Fibroblast of skin of left quadriceps (primary cell): Measurements from ENCODE around the gene JDP2.
"Not testable (repeated sequence)": the region's sequence is repeated elsewhere in the genome, so short reads cannot be mapped to it uniquely, and the experiment has no call there.

Experiments used
- DNase-seq, 2 experiments: peaks; one replicate each; pipeline ENCODE4 v3.0.0-alpha.2; 2013; ENCODE audit warnings: low read depth in 2 of 2

Gene JDP2, protein sequence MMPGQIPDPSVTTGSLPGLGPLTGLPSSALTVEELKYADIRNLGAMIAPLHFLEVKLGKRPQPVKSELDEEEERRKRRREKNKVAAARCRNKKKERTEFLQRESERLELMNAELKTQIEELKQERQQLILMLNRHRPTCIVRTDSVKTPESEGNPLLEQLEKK

DNA sequence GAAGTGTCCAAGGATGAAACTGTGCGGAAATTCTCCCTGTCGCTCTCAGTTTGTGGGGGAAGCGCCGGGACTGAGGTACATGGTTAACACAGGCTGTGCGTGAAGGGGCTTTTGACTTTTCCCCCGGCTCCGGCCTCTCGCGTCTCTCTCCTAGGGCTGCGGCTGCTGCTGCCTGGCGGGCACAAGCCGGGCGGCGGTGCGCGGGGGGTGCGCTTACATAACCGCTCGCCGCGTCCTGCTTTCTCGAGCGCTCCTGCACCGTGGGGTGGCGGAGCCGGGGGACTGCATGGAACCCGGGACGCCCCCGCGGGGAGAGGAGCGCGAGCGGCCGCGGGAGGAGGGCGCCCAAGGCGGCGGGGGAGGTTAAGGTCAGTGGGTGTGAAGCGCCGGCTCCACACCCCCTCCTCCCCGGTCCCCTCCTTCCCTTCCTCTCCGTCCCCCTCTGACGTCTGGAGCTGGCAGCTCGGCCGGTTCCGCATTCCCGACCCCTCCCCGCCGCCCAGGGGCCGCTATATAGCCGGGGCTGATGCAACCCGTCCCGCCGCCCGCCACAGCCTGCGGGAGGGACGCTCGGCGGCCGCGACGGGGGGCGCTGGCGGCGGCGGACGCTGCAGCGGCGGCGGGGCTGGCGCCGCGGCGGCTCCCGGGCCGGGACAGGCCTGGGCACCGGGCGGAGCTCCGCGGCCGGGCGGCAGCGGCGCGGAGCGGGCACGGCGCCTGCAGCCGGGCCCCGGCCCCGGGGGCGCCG is at the start of gene JDP2:
TSS of gene JDP2 (plus strand) at position 541 of the 748 bp plus-strand sequence. CDS start 9,899 bp downstream, outside the sequence.
- DNase-seq = peak; percentile 80 to 81

DNA sequence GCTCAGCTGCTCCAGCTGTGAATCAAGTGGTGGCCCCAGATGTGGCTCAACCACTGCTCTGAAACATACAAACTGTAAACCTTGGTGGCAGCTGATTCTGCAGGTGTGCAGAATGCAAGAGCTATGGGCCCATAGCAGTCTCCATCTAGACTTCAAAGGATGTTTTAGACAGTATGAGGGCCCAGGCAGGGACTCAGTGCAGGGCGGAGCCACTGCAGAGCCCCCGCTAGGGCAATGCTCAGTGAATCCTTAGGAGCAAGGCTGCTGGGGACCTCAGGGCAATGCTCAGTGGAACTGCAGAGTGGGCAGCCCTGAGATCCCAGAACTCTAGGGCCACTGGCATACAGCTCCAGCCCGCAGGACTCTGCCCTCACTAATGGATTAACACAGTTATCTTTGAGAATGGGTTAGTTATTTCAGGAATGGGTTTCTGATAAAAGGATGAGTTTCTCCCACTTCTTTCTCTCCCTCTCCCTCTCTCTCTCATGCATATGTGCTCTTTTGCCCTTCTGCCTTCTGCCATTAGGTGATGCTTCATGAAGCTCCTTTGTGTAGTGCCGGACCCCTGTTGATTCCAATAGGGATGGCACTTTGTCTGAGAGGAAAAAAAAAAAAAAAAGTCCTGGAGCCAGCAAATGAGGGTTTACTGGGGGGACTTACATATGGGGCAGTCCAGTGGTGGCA is 48.4 kb upstream of the JDP2 start:
- DNase-seq = no peak

DNA sequence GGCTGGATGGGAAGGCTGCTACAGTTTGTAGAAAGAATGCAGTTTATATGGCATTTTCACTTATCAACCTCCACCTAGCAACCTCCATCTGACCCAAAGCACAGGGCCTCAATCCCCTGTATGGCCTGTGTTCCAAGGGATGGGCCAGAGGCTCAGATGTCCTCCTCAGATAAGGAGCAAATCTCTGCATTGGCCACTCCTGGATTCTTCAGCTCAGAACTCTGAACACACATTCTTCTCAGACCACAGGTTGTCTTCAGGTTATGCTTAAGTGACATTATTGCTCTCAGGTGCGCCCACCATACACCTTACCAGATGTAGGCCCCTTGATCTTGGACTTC is 47.9 kb upstream of the JDP2 start:
- no peak for DNase-seq

DNA sequence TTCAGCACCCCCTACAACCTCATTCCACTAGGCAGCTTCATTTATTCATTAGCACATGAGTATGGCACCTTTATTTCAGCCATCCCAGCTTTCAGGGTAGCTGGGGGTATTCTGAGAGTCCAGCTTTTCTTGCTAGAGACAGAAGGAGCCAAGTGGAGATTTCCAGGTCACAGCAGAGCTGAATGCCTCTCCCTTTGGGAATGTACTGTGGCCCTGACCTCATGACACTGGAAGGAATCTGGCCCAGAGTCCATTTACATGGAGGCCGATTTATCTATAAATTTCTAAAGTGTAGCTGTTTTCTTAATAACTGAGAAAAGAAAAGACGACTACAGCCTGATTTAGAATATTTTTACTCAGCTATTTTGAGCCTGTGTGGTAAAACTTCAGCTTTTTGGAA is 47.2 kb upstream of the JDP2 start:
- DNase-seq = no peak

DNA sequence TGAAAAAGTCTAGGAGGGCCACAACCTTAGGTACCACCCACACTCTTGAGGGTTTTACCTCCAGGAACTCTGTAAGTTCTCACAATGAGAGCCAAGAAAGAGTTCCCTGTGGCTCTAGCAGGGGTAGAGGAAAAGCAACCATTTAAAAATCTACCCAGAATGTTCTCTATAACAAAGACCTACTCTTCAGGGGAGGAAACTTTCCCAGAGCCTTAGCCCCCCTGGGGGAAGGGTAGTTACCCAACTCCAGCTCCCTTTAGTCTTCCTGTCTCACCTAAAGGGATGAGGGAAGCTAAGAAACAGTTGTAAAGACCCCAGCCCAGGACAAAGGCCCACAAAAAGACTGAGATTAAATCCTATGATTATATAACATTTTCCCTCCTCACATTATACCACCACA is 46.2 kb upstream of the JDP2 start:
- no peak for DNase-seq

DNA sequence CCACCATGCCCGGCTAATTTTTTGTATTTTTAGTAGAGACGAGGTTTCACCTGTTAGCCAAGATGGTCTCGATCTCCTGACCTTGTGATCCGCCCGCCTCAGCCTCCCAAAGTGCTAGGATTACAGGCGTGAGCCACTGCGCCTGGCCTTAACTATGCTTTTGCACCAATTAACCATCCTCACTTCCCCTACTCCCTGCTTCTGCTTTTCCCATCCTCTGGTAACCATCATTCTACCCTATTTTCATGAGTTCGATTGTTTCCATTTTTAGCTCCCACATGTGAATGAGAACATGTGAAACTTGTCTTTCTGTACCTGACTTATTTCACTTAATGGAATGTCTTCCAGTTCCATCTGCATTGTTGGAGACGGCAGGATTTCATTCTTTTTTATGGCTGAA is 44.6 kb upstream of the JDP2 start:
- not testable (repeated sequence) for DNase-seq

DNA sequence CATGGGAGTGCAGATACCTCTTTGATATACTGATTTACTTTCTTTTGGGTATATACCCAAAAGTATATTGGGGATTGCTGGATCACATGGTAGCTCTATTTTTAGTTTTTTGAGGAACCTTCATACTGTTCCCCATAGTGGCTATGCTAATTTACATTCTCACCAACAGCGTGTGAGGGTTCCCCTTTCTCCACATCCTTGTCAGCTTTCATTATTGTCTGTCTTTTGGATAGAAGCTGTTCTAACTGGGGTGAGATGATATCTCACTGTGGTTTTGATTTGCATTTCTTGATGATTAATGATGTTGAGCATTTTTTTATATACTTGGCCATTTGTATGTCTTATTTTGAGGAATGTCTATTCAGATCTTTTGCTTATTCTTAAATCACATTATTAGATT is 44.1 kb upstream of the JDP2 start:
- DNase-seq = no peak

DNA sequence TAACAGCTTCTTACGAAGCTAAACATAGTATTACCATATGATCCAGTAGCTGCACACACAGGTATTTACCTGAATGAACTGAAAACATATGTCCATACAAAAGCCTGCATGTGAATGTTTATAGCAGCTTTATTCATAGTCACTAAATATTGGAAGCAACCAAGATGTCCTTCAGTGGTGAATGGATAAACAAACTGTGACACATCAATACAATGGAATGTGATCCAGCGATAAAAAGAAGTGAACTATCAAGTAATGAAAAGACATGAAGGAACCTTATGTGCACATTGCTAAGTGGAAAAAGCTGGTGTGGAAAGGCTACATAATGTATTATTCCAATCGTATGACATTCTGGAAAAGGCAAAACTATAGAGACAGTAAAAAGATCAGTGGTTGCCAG is 38.1 kb upstream of the JDP2 start:
- DNase-seq = peak; percentile 10 to 19

DNA sequence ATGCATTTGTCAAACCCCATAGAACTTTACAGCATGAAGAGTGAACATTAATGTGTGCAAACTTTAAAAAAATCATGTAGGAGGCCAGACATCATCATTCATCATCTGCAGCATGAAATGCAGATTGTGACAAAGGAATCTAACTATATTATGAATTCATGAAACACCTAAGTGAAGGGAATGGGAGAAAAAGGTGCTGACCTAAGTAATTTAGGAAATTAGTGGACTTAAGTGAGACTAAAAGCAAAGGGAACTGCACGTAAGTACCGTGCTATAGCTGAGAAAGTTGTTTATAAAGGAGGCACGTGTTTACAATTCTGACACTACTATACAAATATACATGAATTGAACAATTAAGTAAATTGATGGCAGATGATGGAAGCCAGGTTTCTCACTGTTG is 37.6 kb upstream of the JDP2 start:
- DNase-seq = no peak

DNA sequence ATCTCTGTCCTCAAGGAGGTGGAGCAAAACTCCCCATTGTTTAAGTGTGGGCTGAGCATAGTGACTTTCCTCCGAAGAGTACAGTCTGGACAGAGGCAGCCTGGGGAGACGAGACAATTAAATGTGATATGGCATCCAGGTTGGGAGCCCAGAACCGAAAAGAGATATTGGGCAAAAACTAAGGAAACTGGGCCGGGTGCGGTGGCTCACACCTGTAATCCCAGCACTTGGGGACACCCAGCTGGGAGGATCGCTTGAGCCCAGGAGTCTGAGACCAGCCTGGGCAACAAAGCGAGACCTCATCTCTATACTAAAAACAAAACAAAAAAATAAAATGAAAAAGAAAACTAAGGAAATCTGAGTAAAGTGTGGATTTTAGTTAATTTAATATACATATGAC is 35.9 kb upstream of the JDP2 start:
- no peak for DNase-seq

DNA sequence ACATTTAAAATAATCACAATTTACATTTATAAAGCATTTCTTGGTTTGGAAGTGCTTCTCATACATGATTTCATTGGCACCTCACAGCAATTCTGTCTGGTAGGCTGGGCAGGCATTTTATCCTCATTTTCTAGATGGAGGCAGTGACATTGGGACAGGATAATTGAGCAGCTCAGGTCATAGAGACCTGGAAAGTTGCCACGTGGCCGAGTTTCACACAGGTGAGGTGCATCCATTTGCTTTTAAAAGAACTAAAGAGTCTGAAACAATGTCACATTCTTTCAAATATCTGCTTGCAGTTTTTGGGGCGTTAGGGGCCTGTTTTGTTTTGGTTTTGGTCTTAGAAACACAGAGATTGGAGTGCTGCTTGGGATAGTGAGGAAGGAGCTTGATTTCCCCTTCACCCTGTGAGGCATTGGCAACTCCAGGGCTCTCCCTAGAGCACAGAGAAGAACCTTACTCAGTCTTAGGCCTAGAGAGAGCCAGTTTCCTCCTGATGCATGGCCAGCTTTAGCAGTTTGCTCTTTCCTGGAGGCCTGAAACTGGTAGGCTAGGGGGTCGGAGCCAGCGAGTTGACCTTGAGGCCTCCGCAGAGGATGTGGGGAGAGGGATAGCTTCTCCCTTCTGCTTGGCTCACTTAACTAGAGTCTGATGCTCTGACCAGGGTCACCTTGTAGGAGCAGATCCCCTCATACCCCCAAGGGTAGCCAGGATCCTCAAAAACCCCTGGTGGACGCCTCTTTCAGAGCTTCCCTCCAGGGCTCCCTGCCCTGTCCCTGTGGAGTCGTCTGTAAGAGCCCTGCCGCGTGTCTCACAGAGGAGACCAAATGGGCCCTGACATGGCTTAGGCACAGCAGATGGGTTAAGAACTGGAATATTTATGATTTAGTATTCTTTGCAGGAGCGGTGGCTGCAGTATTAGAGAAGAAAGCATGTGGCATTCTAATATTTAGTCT is 34.9 kb upstream of the JDP2 start:
- DNase-seq = no peak

DNA sequence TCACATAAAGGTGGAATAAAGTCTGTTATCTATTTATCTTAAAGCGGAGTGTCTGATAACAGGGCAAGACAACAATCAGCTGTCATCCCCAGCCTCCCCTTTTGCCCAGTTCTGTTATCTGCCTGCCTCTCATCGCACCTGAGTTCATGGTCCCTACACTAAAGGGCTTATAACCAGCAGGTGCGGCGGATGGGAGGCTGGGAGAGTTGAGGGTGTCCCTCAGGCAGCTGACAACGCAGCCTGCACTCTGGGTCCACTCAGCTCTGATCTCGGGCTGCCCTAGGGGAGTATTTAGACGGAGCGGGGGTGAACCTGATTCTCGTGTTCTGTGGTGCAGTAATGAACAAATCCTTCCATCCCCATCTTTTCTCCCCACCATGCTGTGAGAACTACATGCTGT is 34.0 kb upstream of the JDP2 start:
- no peak for DNase-seq

DNA sequence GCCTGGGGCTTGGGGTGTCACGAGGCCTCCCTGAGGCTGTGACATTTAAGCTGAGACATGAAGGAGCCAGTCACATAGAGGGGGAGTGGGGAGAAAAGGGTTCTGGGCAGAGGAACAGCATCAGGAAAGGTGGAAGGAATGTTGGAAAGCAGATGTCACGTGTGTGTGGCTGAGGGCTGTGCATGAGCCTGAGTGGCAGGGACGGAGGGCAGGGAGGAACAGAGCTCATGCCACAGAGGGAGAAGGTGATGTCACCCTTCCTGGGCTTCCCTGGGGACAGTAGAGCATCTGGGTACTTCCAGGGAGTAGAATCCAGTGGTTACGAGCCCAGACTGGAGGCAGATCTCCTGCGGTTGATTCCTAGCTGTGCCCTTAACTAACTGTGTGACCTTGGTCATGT is 32.0 kb upstream of the JDP2 start:
- no peak for DNase-seq

DNA sequence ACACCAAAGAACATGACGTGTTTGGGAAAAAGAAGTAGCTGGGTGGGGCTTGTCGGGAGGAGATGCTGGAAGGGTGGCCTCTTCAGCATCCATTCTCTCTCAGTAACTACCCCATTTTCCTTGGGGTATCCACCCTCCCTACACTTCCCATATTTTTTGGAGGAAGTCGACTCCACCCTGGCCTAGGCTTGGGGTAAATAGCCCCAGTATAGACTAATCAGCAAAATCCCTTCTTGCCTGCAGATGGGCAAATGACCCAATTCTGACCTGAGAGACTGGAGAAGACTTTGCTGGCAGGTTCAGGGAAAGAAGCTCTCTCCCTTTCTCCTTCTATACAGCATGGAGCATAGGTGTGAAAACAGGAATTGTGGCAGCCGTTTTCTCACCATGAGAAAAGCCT is 28.5 kb upstream of the JDP2 start:
- no peak for DNase-seq

DNA sequence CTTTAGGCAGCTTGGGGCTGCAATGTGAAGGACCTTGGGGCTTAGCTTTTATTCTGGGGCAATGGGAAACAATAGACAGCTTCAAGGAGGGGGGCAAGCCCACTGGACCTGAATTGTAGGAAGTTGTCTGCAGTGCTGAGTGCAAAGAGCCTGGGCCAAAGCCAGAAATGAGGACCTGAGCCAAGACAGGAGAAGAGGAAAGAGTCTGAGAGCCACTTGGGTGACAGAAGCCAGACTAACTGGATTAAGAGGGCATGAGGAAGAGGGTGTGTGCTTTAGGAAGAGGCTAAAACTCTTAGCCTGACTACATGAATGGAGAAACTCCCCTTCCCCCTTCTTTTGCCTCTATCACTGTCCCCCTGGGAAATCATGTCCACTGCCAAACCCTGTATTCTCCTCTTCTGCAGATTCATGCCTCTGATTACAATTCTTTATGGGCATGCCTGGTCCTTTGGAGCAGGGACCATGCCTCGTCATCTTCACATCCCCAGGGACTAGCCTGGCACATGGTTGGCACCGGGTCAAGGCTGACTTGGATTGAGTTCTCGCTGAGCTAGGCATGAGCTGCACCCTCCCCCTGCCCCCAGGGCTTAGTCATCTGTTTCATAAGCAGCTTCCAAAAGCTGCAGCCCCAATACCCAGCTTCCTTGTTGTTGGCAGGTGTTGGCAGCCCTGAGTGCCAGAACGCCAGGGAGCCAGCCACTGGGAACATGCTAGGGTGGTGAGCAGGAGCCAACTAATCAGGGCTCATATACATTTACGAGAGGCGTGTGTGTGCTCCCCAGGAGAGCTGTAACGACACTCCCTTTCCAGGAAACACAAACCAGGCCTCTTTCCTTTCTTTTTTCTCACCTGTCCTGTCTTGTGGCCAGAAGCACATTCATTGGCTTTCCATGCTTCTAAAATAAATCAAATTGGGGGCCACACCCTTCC is 27.7 kb upstream of the JDP2 start:
- no peak for DNase-seq

DNA sequence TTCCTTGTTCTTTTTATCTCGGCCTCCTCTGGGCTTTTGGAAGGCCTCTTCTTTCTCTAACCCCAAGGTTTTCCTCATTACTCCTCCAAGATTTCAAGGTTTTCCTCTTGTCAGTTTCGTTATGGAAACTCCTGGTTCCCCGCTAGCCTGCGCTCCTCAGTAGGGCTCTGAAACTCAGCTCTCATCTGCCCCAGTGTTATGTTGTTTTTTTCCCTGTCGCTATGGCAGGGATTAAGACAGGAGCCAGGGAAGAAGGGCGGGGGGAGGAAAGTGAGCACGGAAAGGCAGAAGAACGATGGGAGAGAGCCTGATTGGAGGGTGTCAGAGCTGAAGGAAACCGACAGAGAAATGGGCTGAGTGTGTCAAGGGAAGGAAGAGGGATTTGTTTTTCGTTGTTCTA is 26.5 kb upstream of the JDP2 start:
- DNase-seq = no peak

DNA sequence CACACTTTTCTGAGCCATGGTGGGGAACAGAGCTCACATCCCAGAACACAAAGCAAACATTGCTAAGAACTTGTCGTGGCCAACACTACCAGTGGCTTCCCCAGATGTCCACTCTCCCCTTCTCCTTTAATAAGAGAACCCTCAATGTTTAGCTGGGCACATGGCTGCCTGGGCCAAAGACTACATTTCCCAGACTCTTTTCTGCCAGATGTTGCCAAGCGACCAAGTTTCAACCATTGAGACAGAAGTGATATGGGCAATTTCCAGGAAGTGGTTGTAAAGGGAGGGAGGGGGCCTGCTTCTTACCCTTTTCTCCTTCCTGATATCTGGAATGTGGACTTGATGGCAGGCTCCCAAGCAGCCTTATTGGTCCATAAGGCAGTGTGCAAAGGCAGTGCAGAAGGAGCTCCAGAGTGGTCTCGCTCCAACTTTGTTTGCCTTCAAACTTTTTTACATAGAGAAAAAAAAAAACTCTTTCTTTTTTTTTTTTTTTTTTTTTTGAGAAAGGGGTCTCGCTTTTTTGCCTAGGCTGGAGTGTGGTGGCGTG is 24.9 kb upstream of the JDP2 start:
- DNase-seq = no peak

DNA sequence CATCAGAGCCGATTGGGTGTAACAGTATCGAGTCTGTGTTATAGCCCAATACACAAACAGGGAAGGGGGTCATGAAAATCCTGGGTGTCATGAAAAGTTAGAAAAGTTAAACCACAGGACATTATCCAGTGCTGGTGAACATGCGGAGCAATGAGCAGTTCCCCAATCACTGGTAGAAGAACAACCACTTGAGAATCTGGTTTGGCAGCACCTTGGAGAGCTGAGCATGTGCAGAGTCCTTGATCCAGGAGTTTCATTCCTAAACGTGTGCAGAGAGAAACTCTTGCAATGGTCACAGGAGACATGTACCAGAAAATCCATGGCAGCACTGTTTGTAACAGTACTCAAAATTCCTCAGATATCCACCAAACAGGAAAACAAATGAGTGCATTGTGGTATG is 23.0 kb upstream of the JDP2 start:
- no peak for DNase-seq

DNA sequence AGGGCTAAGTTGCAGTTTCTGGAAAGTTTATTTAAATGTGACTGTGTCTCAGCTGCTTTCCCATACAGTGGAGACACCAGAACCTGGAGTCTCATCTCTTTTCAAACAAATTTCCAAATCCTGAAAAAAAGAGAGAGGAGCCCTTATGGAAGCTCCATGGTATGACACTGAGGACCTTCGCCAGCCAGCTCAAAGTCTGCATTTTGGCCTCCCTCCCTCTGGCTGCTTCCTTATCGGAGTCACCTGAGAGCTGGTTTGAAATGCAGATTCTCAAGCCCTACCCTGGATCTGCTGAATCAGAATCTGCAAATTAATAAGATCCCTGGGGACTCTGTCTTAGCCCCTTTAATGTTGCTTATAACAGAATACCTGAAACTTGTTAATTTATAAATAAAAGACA is 21.7 kb upstream of the JDP2 start:
- no peak for DNase-seq

DNA sequence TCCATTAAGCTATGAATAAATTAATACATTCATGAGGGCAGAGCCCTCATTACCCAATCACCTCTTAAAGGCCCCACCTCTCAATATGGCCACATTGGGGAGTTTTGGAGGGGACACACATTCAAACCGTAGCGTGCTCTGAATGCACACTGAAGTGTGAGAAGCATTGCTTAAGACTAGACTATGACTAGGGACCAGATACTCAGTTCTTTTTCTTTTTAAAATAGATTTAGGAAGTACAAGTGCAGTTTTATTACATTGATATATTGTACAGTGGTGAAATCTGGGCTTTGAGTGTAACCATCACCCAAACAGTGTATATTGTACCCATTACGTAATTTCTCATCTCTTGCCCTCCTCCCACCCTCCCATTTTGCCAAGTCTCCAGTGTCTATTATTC is 21.0 kb upstream of the JDP2 start:
- DNase-seq = no peak
